Measurements from ENCODE around the gene LRRC17. TPM values are rescaled to one million over a fixed set of nuclear protein-coding genes. Genes with fewer than 3 reads are reported as not detected.

The LRRC17 gene
- total RNA-seq, 1 experiment from 2014 or later: 0.42 TPM

DNA sequence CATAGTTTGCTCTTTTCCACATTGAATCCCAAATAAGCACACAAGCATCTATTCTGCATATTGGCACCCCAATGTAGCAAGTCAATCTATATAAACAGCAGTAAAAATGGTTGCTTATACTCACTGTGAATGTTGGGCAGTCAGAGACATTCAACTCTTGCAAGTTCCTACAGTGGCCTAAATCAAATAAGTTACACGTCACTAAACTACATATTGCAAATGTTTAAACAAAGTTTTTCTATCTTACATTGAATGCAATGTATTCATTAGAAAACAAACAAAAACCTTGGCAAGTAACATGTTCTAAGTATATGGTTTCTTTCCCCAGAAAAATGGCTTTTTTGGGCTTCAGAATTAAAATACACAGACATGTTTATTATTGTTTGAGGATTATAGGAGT, 19.0 kb downstream of the LRRC17 start:
- H3K4me1 Mint-ChIP-seq (ENCODE audit: low read depth, unreplicated experiment): peaks cover 14% of the 10 kb centered on the region
- BruUV-seq (replicated peaks): no TSS peak
- H3K36me3 Mint-ChIP-seq (ENCODE audit: insufficient read depth, unreplicated experiment): no peaks in the 10 kb centered on the region
- H3K27me3 Mint-ChIP-seq (ENCODE audit: unreplicated experiment): no peaks in the 10 kb centered on the region
- no peaks in the 10 kb centered on the region for H3K9me3 Mint-ChIP-seq (ENCODE audit: low read depth, unreplicated experiment)
- H3K27ac Mint-ChIP-seq (ENCODE audit: unreplicated experiment): no peak overlapping the region
- CTCF ChIA-PET: no interaction called here
- no peak for DNase-seq
- intact Hi-C loops (cut with micrococcal nuclease; ENCODE audit: unreplicated experiment): no loop called here
- TF ChIP-seq, protein P1, sequence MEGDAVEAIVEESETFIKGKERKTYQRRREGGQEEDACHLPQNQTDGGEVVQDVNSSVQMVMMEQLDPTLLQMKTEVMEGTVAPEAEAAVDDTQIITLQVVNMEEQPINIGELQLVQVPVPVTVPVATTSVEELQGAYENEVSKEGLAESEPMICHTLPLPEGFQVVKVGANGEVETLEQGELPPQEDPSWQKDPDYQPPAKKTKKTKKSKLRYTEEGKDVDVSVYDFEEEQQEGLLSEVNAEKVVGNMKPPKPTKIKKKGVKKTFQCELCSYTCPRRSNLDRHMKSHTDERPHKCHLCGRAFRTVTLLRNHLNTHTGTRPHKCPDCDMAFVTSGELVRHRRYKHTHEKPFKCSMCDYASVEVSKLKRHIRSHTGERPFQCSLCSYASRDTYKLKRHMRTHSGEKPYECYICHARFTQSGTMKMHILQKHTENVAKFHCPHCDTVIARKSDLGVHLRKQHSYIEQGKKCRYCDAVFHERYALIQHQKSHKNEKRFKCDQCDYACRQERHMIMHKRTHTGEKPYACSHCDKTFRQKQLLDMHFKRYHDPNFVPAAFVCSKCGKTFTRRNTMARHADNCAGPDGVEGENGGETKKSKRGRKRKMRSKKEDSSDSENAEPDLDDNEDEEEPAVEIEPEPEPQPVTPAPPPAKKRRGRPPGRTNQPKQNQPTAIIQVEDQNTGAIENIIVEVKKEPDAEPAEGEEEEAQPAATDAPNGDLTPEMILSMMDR (IDR thresholded peaks at IDR 0.05; ENCODE audit: unreplicated experiment): no peak
- no peak overlapping the region for H3K4me3 Mint-ChIP-seq (ENCODE audit: low read depth, unreplicated experiment)

DNA sequence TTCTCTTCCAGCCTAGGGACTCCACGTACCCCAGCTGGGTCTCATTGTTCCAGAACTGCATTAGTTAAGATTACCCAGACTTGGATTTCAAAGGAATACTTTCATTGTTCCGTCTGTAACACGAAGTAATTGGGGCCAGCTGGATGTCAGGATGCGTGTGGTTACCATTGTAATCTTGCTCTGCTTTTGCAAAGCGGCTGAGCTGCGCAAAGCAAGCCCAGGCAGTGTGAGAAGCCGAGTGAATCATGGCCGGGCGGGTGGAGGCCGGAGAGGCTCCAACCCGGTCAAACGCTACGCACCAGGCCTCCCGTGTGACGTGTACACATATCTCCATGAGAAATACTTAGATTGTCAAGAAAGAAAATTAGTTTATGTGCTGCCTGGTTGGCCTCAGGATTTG, 21.0 kb downstream of the LRRC17 start:
- BruUV-seq (replicated peaks): no TSS peak
- Mint-ChIP-seq H3K27me3 (ENCODE audit: unreplicated experiment) (no peaks in the 10 kb centered on the region), H3K9me3 (ENCODE audit: low read depth, unreplicated experiment) (no peaks in the 10 kb centered on the region), H3K4me1 (ENCODE audit: low read depth, unreplicated experiment) (no peaks in the 10 kb centered on the region), H3K27ac (ENCODE audit: unreplicated experiment) (no peak overlapping the region), H3K4me3 (ENCODE audit: low read depth, unreplicated experiment) (no peak overlapping the region), H3K36me3 (ENCODE audit: insufficient read depth, unreplicated experiment) (no peaks in the 10 kb centered on the region)
- intact Hi-C loops (cut with micrococcal nuclease; ENCODE audit: unreplicated experiment): no loop called here
- CTCF ChIA-PET: no interaction called here
- DNase-seq: no peak
- TF ChIP-seq, protein P1 (IDR thresholded peaks at IDR 0.05; ENCODE audit: unreplicated experiment): no peak

DNA sequence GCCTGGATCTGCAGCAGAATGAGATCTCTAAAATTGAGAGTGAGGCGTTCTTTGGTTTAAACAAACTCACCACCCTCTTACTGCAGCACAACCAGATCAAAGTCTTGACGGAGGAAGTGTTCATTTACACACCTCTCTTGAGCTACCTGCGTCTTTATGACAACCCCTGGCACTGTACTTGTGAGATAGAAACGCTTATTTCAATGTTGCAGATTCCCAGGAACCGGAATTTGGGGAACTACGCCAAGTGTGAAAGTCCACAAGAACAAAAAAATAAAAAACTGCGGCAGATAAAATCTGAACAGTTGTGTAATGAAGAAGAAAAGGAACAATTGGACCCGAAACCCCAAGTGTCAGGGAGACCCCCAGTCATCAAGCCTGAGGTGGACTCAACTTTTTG, 21.4 kb downstream of the LRRC17 start:
- no peak overlapping the region for H3K4me3 Mint-ChIP-seq (ENCODE audit: low read depth, unreplicated experiment)
- no peak overlapping the region for H3K27ac Mint-ChIP-seq (ENCODE audit: unreplicated experiment)
- TF ChIP-seq, protein P1 (IDR thresholded peaks at IDR 0.05; ENCODE audit: unreplicated experiment): no peak
- DNase-seq: no peak
- H3K9me3 Mint-ChIP-seq (ENCODE audit: low read depth, unreplicated experiment): no peaks in the 10 kb centered on the region
- intact Hi-C loops (cut with micrococcal nuclease; ENCODE audit: unreplicated experiment): no loop called here
- no peaks in the 10 kb centered on the region for H3K36me3 Mint-ChIP-seq (ENCODE audit: insufficient read depth, unreplicated experiment)
- H3K27me3 Mint-ChIP-seq (ENCODE audit: unreplicated experiment): no peaks in the 10 kb centered on the region
- no peaks in the 10 kb centered on the region for H3K4me1 Mint-ChIP-seq (ENCODE audit: low read depth, unreplicated experiment)
- CTCF ChIA-PET: no interaction called here
- no TSS peak for BruUV-seq (replicated peaks)

DNA sequence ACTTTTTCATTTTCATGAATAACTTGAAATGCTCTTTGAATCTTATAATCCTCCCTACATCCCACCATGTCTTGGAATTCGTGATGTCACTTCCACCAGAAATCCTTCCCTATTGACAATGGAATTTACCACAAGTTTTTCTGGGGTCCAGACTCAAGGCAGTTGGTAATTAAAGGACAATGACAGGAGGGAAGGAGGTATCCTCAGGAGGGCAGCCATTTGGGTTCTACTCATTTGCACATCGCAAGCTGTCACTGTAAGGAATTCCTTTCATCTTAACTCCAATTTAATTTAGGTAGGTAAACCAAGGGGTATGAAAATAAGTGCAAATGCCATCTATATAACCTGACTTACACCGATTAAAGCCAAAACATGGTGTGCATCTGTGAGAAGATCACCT, 21.9 kb downstream of the LRRC17 start:
- BruUV-seq (replicated peaks): no TSS peak
- no peak for DNase-seq
- Mint-ChIP-seq H3K4me3 (ENCODE audit: low read depth, unreplicated experiment) (no peak overlapping the region), H3K9me3 (ENCODE audit: low read depth, unreplicated experiment) (no peaks in the 10 kb centered on the region), H3K27ac (ENCODE audit: unreplicated experiment) (no peak overlapping the region), H3K4me1 (ENCODE audit: low read depth, unreplicated experiment) (no peaks in the 10 kb centered on the region), H3K36me3 (ENCODE audit: insufficient read depth, unreplicated experiment) (no peaks in the 10 kb centered on the region), H3K27me3 (ENCODE audit: unreplicated experiment) (no peaks in the 10 kb centered on the region)
- TF ChIP-seq, protein P1 (IDR thresholded peaks at IDR 0.05; ENCODE audit: unreplicated experiment): no peak
- CTCF ChIA-PET: no interaction called here
- intact Hi-C loops (cut with micrococcal nuclease; ENCODE audit: unreplicated experiment): no loop called here
